Transverse colon (tissue), 4 donors: ENCODE measurements around the gene INMT. TPM values are rescaled to one million over a fixed set of nuclear protein-coding genes. Genes with fewer than 3 reads are reported as not detected.

Source experiments
- DNase-seq: peaks from one replicate; pipeline ENCODE4 v3.0.0-alpha.2; 2019
- H3K27ac ChIP-seq, 4 donors: fragments of 200-600 bp; sonication (generic); 2 replicates each; pipeline ENCODE4 v1.5.1; 2016 to 2018; ENCODE audit warnings: inconsistent platforms in 4 of 4
- H3K27me3 ChIP-seq: fragments of 200-600 bp; sonication (generic); 2 replicates; pipeline ENCODE4 v1.5.1; 2017; ENCODE audit warnings: inconsistent platforms
- H3K36me3 ChIP-seq, 4 donors: fragments of 200-600 bp; sonication (generic); 2 replicates each; pipeline ENCODE4 v1.5.1; 2017 to 2019; ENCODE audit warnings: inconsistent platforms in 4 of 4
- H3K4me1 ChIP-seq, 4 donors: fragments of 200-600 bp; sonication (generic); 2 replicates each; pipeline ENCODE4 v1.5.1; 2017 to 2020; ENCODE audit warnings: inconsistent platforms in 4 of 4
- H3K4me3 ChIP-seq, 4 donors: fragments of 200-600 bp; sonication (generic); 1 replicate in 1 of 4; 2 replicates in 3 of 4; pipeline versions ENCODE4 v1.5.1 to v1.6.1; 2017 to 2019; ENCODE audit warnings: inconsistent platforms in 4 of 4
- H3K9me3 ChIP-seq, 2 donors: fragments of 200-600 bp; sonication (generic); 2 replicates each; pipeline ENCODE4 v1.5.1; 2017 to 2019; ENCODE audit warnings: inconsistent platforms in 2 of 2
- CTCF ChIP-seq, 5 experiments: fragments of 200-600 bp in 3 of 5; fragments of 450-650 bp in 2 of 5; sonication (generic) in 3 of 5; IDR thresholded peaks; 1 replicate in 2 of 5; 2 replicates in 3 of 5; pipeline ENCODE4 v1.5.1; 2016 to 2017; ENCODE audit warnings: antibody characterized with exemption in 5 of 5, inconsistent platforms in 3 of 5, mild to moderate bottlenecking in 2 of 5, moderate library complexity in 1 of 5
- EP300 ChIP-seq: sonication (generic); formaldehyde crosslinking; IDR thresholded peaks from one replicate; pipeline ENCODE4 v1.6.1; 2017; ENCODE audit warnings: antibody characterized with exemption, low read depth
- POLR2A ChIP-seq: fragments of 450-650 bp; IDR thresholded peaks from one replicate; pipeline ENCODE4 v1.6.1; 2016; ENCODE audit warnings: antibody characterized with exemption, mild to moderate bottlenecking, moderate library complexity
- POLR2AphosphoS5 ChIP-seq, 3 donors: sonication (generic); formaldehyde crosslinking; IDR thresholded peaks; one replicate each; pipeline ENCODE4 v1.6.1; 2016; ENCODE audit warnings: antibody characterized with exemption in 3 of 3
- WGBS, 2 donors: methylation state at CpG; one replicate each; pipeline ENCODE4 v1.1.5; 2018; ENCODE audit warnings: low coverage in 1 of 2; 5-methylcytosine and 5-hydroxymethylcytosine counted together
- in situ Hi-C, 4 donors: fragments of 200-750 bp; cut with MboI; loops; one replicate each; pipeline versions ENCODE4 v1.15.0 to v1.15.1; 2017; ENCODE audit warnings: low sequenced_read_pairs in 3 of 4, low pct_ligation_motif_present in 1 of 4, low pct_unique_long_range_greater_than_20kb in 1 of 4
- intact Hi-C: fragments of 100-400 bp; cut with DNase I; formaldehyde crosslinking; loops from one replicate; pipeline ENCODE4 v1.15.1; 2023; ENCODE audit warnings: low total_unique reads
- total RNA-seq, 4 donors: library from RNA; depleted of rRNA; stranded (reverse); fragments of >200 nt; gene quantifications; one replicate each; pipeline ENCODE4 v1.1.0, GENCODE V29; 2016

INMT gene
- total RNA-seq, 4 donors from 2014 or later = 3.8 to 15.5 (median 8.7) TPM

- intact Hi-C loops (no loop called here), in situ Hi-C loops (no loop called here)
- Histone ChIP-seq H3K9me3 (no peaks in the 10 kb centered on the region), H3K4me3 (no peak overlapping the region), H3K36me3 (no peaks in the 10 kb centered on the region), H3K27me3 (no peaks in the 10 kb centered on the region), H3K4me1 (no peaks in the 10 kb centered on the region), H3K27ac (peak overlapping the region; percentile 45 to 71 (median 56))
- no peak for TF ChIP-seq POLR2A
- no peak for TF ChIP-seq CTCF (IDR thresholded peaks at IDR 0.05)
- no peak for TF ChIP-seq POLR2AphosphoS5 (IDR thresholded peaks at IDR 0.05)
- TF ChIP-seq EP300 = no peak
- WGBS, 2 donors = 75 to 80% methylated on average over 8 to 15 of the region's 15 CpGs
- no peak for DNase-seq
These were observed 26.5 kb downstream of the INMT start for GRCh38 chr7:30778255-30779025.

- H3K27ac ChIP-seq = no peak overlapping the region
- in situ Hi-C loops = no loop called here
- H3K27me3 ChIP-seq = no peaks in the 10 kb centered on the region
- H3K4me1 ChIP-seq = no peaks in the 10 kb centered on the region
- TF ChIP-seq EP300 (no peak), POLR2A (no peak), POLR2AphosphoS5 (IDR thresholded peaks at IDR 0.05) (no peak), CTCF (IDR thresholded peaks at IDR 0.05) (no peak)
- no peak for DNase-seq
- intact Hi-C loops = no loop called here
- H3K9me3 ChIP-seq = no peaks in the 10 kb centered on the region
- no peak overlapping the region for H3K4me3 ChIP-seq
- 43 to 69% methylated on average over 2 to 5 of the region's 5 CpGs for WGBS, 2 donors
- no peaks in the 10 kb centered on the region for H3K36me3 ChIP-seq
These were observed 27.6 kb downstream of the INMT start for GRCh38 chr7:30779574-30779973.

- Histone ChIP-seq H3K9me3 (no peaks in the 10 kb centered on the region), H3K4me3 (no peak overlapping the region), H3K27ac (no peak overlapping the region), H3K36me3 (no peaks in the 10 kb centered on the region), H3K27me3 (no peaks in the 10 kb centered on the region), H3K4me1 (no peaks in the 10 kb centered on the region)
- in situ Hi-C loops = no loop called here
- no peak for TF ChIP-seq POLR2A
- TF ChIP-seq EP300 = no peak
- TF ChIP-seq CTCF (IDR thresholded peaks at IDR 0.05) = no peak
- TF ChIP-seq POLR2AphosphoS5 (IDR thresholded peaks at IDR 0.05) = no peak
- DNase-seq = no peak
- intact Hi-C loops = no loop called here
- 75 to 95% methylated on average over 4 of the region's 4 CpGs for WGBS, 2 donors
These were observed 29.0 kb downstream of the INMT start for GRCh38 chr7:30780941-30781340.

GRCh38 chr7:30782690-30783089 lies 30.8 kb downstream of the INMT start:
- H3K9me3 ChIP-seq = no peaks in the 10 kb centered on the region
- no peak for TF ChIP-seq POLR2A
- no peak for DNase-seq
- intact Hi-C loops = no loop called here
- H3K36me3 ChIP-seq = no peaks in the 10 kb centered on the region
- in situ Hi-C loops = no loop called here
- H3K4me3 ChIP-seq = no peak overlapping the region
- H3K27ac ChIP-seq = no peak overlapping the region
- H3K4me1 ChIP-seq = no peaks in the 10 kb centered on the region
- H3K27me3 ChIP-seq = no peaks in the 10 kb centered on the region

GRCh38 chr7:30785786-30786185 lies 33.9 kb downstream of the INMT start:
- Histone ChIP-seq H3K27me3 (no peaks in the 10 kb centered on the region), H3K4me3 (no peak overlapping the region), H3K4me1 (no peaks in the 10 kb centered on the region), H3K9me3 (no peaks in the 10 kb centered on the region), H3K36me3 (no peaks in the 10 kb centered on the region), H3K27ac (no peak overlapping the region)
- WGBS, 2 donors = 76 to 93% methylated on average over 4 to 9 of the region's 9 CpGs
- peak; percentile 40 for DNase-seq
- in situ Hi-C loops (no loop called here), intact Hi-C loops (no loop called here)
- TF ChIP-seq POLR2AphosphoS5 (IDR thresholded peaks at IDR 0.05) = no peak
- TF ChIP-seq POLR2A = no peak
- TF ChIP-seq CTCF (IDR thresholded peaks at IDR 0.05) = no peak
- TF ChIP-seq EP300 = no peak
